Duodenal mucosa (tissue), 2 donors: Measurements from ENCODE around the gene BIRC7.

Experiments used
- H3K27ac ChIP-seq: one replicate; pipeline ENCODE4 v1.7.0; 2013; ENCODE audit warnings: low read depth, low read length
- H3K27me3 ChIP-seq, 2 donors: one replicate each; pipeline ENCODE4 v1.7.0; 2013; ENCODE audit warnings: low read length in 2 of 2, control low read depth in 1 of 2; ENCODE audit not compliant: insufficient read depth in 2 of 2, control insufficient read depth in 1 of 2
- H3K36me3 ChIP-seq, 2 donors: one replicate each; pipeline ENCODE4 v1.7.0; 2013; ENCODE audit warnings: low read length in 2 of 2, control low read depth in 1 of 2; ENCODE audit not compliant: insufficient read depth in 2 of 2, control insufficient read depth in 1 of 2
- H3K4me1 ChIP-seq, 2 donors: one replicate each; pipeline ENCODE4 v1.7.0; 2013; ENCODE audit warnings: low read length in 2 of 2, control low read depth in 1 of 2; ENCODE audit not compliant: insufficient read depth in 2 of 2, control insufficient read depth in 1 of 2
- H3K4me3 ChIP-seq, 2 donors: one replicate each; pipeline ENCODE4 v1.7.0; 2013; ENCODE audit warnings: low read length in 2 of 2, low read depth in 1 of 2
- H3K9ac ChIP-seq, 2 donors: one replicate each; pipeline ENCODE4 v1.7.0; 2013; ENCODE audit warnings: low read length in 2 of 2, low read depth in 1 of 2
- H3K9me3 ChIP-seq, 2 donors: one replicate each; pipeline ENCODE4 v1.7.0; 2013; ENCODE audit warnings: low read length in 2 of 2, control low read depth in 1 of 2; ENCODE audit not compliant: control insufficient read depth in 1 of 2

The BIRC7 gene

DNA sequence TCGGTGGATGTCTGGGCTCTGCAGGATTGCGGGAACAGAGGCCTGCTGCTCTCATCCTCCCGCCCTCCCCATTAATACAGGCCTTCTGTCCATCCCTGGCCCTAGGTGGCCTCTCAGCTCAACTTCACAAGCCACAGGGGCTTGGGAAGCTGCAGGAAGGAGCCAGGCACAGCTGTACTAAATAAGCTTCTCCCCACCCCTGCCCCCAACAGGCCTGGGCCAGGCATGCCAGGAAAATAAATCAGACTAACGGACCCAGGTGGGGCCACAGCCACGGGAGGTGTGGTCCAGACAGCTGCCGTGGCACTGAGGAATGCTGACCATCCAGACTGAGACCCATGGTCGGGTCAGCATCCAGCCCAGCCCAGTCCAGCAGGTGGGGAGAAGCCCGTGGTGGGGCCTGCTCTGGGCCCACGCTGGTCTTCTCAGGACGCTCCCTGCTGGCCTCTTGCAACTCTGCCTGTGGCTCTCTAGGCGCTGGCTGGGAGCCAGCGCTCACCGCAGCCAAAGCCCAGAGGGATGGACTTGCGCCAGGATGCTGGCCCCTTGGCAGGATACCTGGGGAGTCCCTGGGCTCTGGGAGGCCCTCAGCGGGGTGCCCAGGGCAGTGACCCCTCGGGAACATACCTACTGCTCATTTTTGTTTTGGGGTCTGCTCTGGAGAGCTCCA lies 11.2 kb upstream of the BIRC7 start:
- Histone ChIP-seq H3K9ac (no peak overlapping the region), H3K27me3 (peaks cover 7 to 11% of the 10 kb centered on the region in 2 donors), H3K27ac (no peak overlapping the region), H3K9me3 (no peaks in the 10 kb centered on the region), H3K36me3 (no peaks in the 10 kb centered on the region), H3K4me1 (no peaks in the 10 kb centered on the region), H3K4me3 (no peak overlapping the region)

DNA sequence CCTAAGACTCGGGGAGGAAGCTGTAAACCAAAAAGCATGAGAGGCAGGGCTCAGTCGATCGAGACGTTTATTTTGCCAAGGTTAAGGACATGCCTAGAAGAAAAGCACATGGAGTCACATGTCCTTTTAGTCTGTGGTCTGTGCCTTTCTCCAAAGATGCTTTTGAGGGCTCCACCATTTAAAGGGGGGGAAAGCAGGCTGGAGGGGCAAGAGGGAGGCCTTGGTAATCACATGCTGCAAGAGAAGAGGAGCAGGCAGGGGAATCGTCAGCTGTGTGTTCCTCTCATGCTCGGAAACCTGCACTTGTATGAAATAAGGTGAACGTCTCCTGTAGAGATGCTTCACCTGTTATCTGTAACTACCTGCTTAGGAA lies 10.6 kb upstream of the BIRC7 start:
- H3K4me1 ChIP-seq, result no peaks in the 10 kb centered on the region
- H3K27ac ChIP-seq, result no peak overlapping the region
- no peaks in the 10 kb centered on the region for H3K9me3 ChIP-seq
- no peak overlapping the region for H3K4me3 ChIP-seq
- peaks cover 7 to 11% of the 10 kb centered on the region in 2 donors for H3K27me3 ChIP-seq
- no peak overlapping the region for H3K9ac ChIP-seq
- no peaks in the 10 kb centered on the region for H3K36me3 ChIP-seq

GRCh38 chr20:63226042-63226943 lies 9.4 kb upstream of the BIRC7 start:
- Histone ChIP-seq H3K27ac (no peak overlapping the region), H3K9ac (no peak overlapping the region), H3K4me3 (no peak overlapping the region), H3K4me1 (no peaks in the 10 kb centered on the region), H3K27me3 (peaks cover 14 to 16% of the 10 kb centered on the region in 2 donors), H3K9me3 (no peaks in the 10 kb centered on the region), H3K36me3 (no peaks in the 10 kb centered on the region)

DNA sequence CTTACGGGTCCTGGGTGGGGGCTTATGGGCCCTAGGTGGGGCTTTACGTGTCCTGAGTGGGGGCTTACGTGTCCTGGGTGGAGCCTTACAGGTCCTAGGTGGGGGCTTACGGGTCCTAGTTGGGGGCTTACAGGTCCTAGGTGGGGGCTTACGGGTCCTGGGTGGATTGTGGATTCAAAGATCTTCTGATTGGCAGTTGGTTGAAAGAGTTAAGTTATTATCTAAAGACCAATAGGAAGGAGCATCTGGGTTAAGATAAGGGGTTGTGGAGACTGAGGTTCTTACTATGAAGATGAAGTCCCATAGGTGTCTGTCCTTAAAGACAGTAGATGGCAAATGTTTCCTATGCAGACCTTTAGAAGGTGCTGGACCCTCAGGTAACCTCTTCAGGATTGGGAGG lies 8.4 kb upstream of the BIRC7 start:
- Histone ChIP-seq H3K9me3 (no peaks in the 10 kb centered on the region), H3K36me3 (no peaks in the 10 kb centered on the region), H3K27ac (no peak overlapping the region), H3K4me1 (peaks cover 0 to 1% of the 10 kb centered on the region in 2 donors), H3K27me3 (peaks cover 14 to 19% of the 10 kb centered on the region in 2 donors), H3K9ac (no peak overlapping the region), H3K4me3 (no peak overlapping the region)

GRCh38 chr20:63228806-63229205 lies 6.9 kb upstream of the BIRC7 start:
- H3K36me3 ChIP-seq, result no peaks in the 10 kb centered on the region
- H3K27ac ChIP-seq, result no peak overlapping the region
- no peak overlapping the region for H3K4me3 ChIP-seq
- peaks cover 8 to 14% of the 10 kb centered on the region in 2 donors for H3K27me3 ChIP-seq
- no peaks in the 10 kb centered on the region for H3K9me3 ChIP-seq
- peaks cover 0 to 7% of the 10 kb centered on the region in 2 donors for H3K4me1 ChIP-seq
- no peak overlapping the region for H3K9ac ChIP-seq

DNA sequence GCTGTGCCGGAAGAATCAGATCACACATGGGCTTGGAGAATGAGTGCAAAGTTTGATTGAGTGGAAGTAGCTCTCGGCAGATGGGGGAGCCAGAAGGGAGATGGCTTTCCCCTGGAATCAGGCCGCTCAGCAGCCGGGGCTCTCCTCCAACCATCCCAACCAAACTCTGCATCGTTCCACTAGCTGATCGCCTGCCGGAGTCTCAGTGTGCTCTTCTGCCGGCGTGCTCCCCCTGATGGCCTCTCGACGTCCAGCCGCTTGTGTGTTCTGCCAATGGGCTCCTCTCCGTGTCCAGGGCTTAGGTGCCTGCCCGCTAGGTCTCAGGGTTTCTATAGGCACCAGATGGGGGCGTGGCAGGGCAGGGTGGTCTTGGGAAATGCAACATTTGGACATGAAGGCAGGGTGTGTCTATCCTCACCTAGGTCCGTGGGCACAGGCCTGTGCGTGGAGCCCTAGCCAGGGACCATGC lies 4.9 kb upstream of the BIRC7 start:
- Histone ChIP-seq H3K4me1 (peaks cover 0 to 7% of the 10 kb centered on the region in 2 donors), H3K9me3 (no peaks in the 10 kb centered on the region), H3K27me3 (peaks cover 8 to 14% of the 10 kb centered on the region in 2 donors), H3K9ac (no peak overlapping the region), H3K4me3 (no peak overlapping the region), H3K36me3 (no peaks in the 10 kb centered on the region), H3K27ac (no peak overlapping the region)

DNA sequence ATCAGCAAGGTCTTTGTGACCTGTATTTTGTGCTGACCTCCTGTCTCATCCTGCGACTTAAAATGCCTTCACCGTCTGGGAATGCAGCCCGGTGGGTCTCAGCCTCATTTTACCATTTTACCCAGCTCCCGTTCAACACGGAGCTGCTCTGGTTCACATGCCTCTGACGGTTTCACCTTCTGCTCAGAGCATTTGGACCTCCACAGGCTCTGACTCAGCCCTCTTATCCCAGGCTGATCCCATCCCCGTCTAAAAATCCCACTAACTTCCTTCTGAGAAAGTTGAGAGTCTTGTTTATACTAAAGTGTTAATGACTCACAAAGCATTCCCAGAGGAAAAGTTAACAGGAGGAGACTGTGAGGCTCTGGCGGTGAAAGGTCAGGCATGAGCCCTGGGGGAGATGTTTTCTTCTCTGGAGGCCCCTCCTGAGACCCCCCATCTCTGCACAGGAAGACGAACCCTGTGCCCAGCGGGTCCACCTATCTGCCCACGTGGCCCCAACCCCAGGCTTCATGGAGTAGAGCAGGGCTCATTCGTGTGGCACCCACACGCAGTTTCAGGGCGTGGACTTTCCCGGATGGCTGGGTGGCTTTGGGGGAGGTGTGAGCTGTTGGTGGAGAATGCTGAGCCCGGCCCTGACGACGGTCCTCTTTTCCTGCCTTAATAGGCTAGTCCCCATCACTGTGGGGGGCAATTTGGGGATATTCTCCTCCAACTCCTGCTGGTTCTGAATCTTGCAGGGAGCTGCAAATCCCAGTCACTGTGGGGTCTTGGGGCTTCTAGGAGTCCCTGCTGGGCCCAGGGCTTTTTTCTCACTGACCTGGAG lies 3.3 kb upstream of the BIRC7 start:
- Histone ChIP-seq H3K9me3 (no peaks in the 10 kb centered on the region), H3K27ac (no peak overlapping the region), H3K4me3 (no peak overlapping the region), H3K9ac (no peak overlapping the region), H3K4me1 (peaks cover 0 to 7% of the 10 kb centered on the region in 2 donors), H3K27me3 (peaks cover 8 to 14% of the 10 kb centered on the region in 2 donors), H3K36me3 (no peaks in the 10 kb centered on the region)

DNA sequence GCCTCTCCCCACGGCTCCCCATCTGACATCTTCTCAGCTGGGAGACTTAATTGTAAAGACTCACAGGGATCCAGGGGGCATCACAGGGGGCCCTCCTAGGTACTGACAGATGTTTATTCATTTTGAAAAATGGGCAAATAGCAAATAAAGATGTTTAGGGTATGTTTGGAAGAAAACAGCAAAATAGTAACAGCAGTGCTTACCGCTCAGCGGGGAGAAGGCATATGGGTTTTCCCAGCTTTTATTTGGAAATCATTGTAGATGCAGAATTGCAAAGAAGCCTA lies 2.7 kb upstream of the BIRC7 start:
- H3K9ac ChIP-seq, result no peak overlapping the region
- H3K4me1 ChIP-seq, result peaks cover 0 to 7% of the 10 kb centered on the region in 2 donors
- peaks cover 8 to 14% of the 10 kb centered on the region in 2 donors for H3K27me3 ChIP-seq
- H3K4me3 ChIP-seq, result no peak overlapping the region
- H3K27ac ChIP-seq, result no peak overlapping the region
- H3K9me3 ChIP-seq, result no peaks in the 10 kb centered on the region
- H3K36me3 ChIP-seq, result no peaks in the 10 kb centered on the region

- no peak overlapping the region for H3K27ac ChIP-seq
- no peak overlapping the region for H3K9ac ChIP-seq
- H3K36me3 ChIP-seq, result no peaks in the 10 kb centered on the region
- H3K27me3 ChIP-seq, result peaks cover 8 to 13% of the 10 kb centered on the region in 2 donors
- no peak overlapping the region for H3K4me3 ChIP-seq
- H3K9me3 ChIP-seq, result no peaks in the 10 kb centered on the region
- peaks cover 0 to 7% of the 10 kb centered on the region in 2 donors for H3K4me1 ChIP-seq
Measured at GRCh38 chr20:63233924-63234323, 1.8 kb upstream of the BIRC7 start.
